ENCODE data around the gene GPATCH1.
"Not testable (repeated sequence)": the region's sequence is repeated elsewhere in the genome, so short reads cannot be mapped to it uniquely, and the experiment has no call there.

The GPATCH1 gene

DNA sequence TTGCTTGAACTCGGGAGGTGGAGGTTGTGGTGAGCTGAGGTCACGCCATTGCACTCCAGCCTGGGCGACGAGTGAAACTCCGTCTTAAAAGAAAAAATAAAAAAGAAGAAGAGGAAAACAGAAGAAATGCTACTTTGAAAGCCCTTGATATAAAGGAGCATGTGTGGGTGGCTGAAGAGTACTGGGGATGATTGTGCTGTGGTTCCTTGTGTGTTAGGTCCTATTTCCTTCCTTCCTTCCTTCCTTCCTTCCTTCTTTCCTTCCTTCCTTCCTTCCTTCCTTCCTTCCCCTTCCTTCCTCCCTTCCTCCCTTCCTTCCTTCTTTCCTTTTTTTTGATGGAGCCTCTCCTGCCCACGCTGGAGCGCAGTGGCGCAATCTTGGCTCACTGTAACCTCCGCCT is 65.2 kb downstream of the GPATCH1 start:
- H3K4me3 ChIP-seq (ENCODE audit: low read depth, low read length) = no peak overlapping the region
- no peak for DNase-seq (ENCODE audit: low read depth)
- TF ChIP-seq, protein P1, sequence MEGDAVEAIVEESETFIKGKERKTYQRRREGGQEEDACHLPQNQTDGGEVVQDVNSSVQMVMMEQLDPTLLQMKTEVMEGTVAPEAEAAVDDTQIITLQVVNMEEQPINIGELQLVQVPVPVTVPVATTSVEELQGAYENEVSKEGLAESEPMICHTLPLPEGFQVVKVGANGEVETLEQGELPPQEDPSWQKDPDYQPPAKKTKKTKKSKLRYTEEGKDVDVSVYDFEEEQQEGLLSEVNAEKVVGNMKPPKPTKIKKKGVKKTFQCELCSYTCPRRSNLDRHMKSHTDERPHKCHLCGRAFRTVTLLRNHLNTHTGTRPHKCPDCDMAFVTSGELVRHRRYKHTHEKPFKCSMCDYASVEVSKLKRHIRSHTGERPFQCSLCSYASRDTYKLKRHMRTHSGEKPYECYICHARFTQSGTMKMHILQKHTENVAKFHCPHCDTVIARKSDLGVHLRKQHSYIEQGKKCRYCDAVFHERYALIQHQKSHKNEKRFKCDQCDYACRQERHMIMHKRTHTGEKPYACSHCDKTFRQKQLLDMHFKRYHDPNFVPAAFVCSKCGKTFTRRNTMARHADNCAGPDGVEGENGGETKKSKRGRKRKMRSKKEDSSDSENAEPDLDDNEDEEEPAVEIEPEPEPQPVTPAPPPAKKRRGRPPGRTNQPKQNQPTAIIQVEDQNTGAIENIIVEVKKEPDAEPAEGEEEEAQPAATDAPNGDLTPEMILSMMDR (IDR thresholded peaks at IDR 0.05; ENCODE audit: control insufficient read depth, extremely low read depth, insufficient read depth) = no peak

GRCh38 chr19:33147538-33147937 is 66.6 kb downstream of the GPATCH1 start:
- DNase-seq (ENCODE audit: low read depth) = no peak
- TF ChIP-seq, protein P1 (IDR thresholded peaks at IDR 0.05; ENCODE audit: control insufficient read depth, extremely low read depth, insufficient read depth) = no peak
- H3K4me3 ChIP-seq (ENCODE audit: low read depth, low read length) = no peak overlapping the region

DNA sequence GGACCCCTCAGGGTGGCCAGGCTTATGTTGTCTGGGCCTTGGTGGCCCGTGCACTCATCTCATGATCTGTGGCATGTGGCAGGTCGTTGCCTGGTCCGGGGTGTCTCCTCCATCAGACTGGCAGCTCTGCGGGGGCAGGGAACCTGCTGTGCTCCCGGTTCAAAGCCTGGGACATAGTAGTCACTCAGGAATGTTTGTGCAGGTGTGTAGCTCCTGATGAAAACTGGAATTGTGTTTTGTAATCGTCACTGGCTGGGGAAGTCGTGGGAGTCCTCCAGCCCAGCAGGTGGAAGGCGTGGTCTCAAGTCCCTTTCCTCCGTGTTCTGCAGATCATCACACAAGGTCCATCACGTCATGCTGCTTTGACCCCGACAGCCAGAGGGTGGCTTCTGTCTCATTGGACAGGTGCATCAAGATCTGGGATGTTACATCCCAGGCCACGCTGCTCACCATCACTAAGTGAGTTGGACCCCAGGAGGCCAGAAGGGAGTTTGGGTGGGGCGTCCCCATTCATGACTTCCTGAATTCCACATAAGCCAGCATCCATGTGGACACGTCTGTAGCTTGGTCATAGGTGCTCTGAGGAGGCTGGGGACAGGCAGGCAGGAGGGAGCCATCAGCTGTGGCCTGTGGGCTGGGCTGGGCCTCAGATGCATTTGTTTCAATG is 70.0 kb downstream of the GPATCH1 start:
- no peak for DNase-seq (ENCODE audit: low read depth)
- H3K4me3 ChIP-seq (ENCODE audit: low read depth, low read length) = no peak overlapping the region
- TF ChIP-seq, protein P1 (IDR thresholded peaks at IDR 0.05; ENCODE audit: control insufficient read depth, extremely low read depth, insufficient read depth) = no peak

DNA sequence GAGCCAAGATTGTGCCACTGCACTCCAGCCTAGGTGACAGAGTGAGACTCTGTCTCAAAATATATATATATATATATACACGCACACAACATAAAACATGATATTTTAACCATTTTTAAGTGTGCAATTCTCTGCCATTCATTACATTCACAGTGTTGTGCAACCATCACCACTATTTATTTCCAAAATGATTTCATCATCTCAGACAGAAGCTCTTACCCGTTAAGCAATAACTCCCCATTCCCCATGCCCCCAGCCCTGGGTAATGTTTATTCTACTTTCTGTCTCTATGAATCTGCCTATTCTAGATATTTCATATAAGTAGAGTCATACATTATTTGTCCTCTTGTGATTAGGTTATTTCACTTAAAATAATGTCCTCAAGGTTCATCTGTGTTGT is 71.2 kb downstream of the GPATCH1 start:
- no peak for DNase-seq (ENCODE audit: low read depth)
- no peak overlapping the region for H3K4me3 ChIP-seq (ENCODE audit: low read depth, low read length)
- TF ChIP-seq, protein P1 (IDR thresholded peaks at IDR 0.05; ENCODE audit: control insufficient read depth, extremely low read depth, insufficient read depth) = no peak

- H3K4me3 ChIP-seq (ENCODE audit: low read depth, low read length); DNase-seq (ENCODE audit: low read depth): not testable (repeated sequence)
Observed at GRCh38 chr19:33152625-33153024, 71.6 kb downstream of the GPATCH1 start.

DNA sequence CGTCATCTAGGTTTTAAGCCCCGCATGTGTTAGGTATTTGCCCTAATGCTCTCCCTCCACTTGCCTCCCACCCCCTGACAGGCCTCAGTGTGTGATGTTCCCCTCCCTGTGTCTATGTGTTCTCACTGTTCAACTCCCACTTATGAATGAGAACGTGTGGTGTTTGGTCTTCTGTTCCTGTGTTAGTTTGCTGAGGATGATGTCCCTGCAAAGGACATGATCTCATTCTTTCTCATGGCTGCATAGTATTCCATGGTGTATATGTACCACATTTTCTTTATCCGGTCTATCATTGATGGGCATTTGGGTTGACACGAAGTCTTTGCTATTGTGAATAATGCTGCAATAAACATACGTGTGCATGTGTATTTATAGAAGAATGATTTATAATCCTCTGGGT is 73.3 kb downstream of the GPATCH1 start:
- not testable (repeated sequence) for H3K4me3 ChIP-seq (ENCODE audit: low read depth, low read length); DNase-seq (ENCODE audit: low read depth)

GRCh38 chr19:33156334-33156733 is 75.4 kb downstream of the GPATCH1 start:
- TF ChIP-seq, protein P1 (IDR thresholded peaks at IDR 0.05; ENCODE audit: control insufficient read depth, extremely low read depth, insufficient read depth) = no peak
- H3K4me3 ChIP-seq (ENCODE audit: low read depth, low read length) = no peak overlapping the region
- DNase-seq (ENCODE audit: low read depth) = no peak

GRCh38 chr19:33157906-33158305 is 76.9 kb downstream of the GPATCH1 start:
- H3K4me3 ChIP-seq (ENCODE audit: low read depth, low read length) = no peak overlapping the region
- TF ChIP-seq, protein P1 (IDR thresholded peaks at IDR 0.05; ENCODE audit: control insufficient read depth, extremely low read depth, insufficient read depth) = no peak
- no peak for DNase-seq (ENCODE audit: low read depth)
